Thyroid gland (tissue), 4 donors: ENCODE data around the gene STK32B.

ENCODE experiments used
- CTCF ChIP-seq, 6 experiments: fragments of 200-600 bp in 3 of 6; fragments of 450-650 bp in 3 of 6; sonication (generic) in 3 of 6; IDR thresholded peaks; one replicate each; pipeline ENCODE4 v1.5.1; 2016 to 2019; ENCODE audit warnings: antibody characterized with exemption in 6 of 6, mild to moderate bottlenecking in 2 of 6, inconsistent platforms in 1 of 6, moderate library complexity in 1 of 6
- POLR2A ChIP-seq, 2 donors: fragments of 450-650 bp; IDR thresholded peaks; one replicate each; pipeline ENCODE4 v1.6.1; 2017; ENCODE audit warnings: antibody characterized with exemption in 2 of 2, mild to moderate bottlenecking in 2 of 2, moderate library complexity in 1 of 2

- no peak for TF ChIP-seq CTCF (IDR thresholded peaks at IDR 0.05)
- TF ChIP-seq POLR2A (IDR thresholded peaks at IDR 0.05): no peak
Measured at GRCh38 chr4:5112333-5113095, 61.2 kb downstream of the STK32B start.
